Activated CD4-positive, alpha-beta T cell treated with anti-CD3 and anti-CD28 coated beads, Interleukin-2, amount 50 U/mL, for 16 hours (primary cell): ENCODE measurements around the gene APOBEC3F.
"Not testable (repeated sequence)": the region's sequence is repeated elsewhere in the genome, so short reads cannot be mapped to it uniquely, and the experiment has no call there.

ENCODE experiments used
- DNase-seq: peaks from one replicate; pipeline ENCODE4 v3.0.0-alpha.2; 2020

Gene APOBEC3F

GRCh38 chr22:39076155-39077025, 35.7 kb downstream of the APOBEC3F start:
- DNase-seq = not testable (repeated sequence)

DNA sequence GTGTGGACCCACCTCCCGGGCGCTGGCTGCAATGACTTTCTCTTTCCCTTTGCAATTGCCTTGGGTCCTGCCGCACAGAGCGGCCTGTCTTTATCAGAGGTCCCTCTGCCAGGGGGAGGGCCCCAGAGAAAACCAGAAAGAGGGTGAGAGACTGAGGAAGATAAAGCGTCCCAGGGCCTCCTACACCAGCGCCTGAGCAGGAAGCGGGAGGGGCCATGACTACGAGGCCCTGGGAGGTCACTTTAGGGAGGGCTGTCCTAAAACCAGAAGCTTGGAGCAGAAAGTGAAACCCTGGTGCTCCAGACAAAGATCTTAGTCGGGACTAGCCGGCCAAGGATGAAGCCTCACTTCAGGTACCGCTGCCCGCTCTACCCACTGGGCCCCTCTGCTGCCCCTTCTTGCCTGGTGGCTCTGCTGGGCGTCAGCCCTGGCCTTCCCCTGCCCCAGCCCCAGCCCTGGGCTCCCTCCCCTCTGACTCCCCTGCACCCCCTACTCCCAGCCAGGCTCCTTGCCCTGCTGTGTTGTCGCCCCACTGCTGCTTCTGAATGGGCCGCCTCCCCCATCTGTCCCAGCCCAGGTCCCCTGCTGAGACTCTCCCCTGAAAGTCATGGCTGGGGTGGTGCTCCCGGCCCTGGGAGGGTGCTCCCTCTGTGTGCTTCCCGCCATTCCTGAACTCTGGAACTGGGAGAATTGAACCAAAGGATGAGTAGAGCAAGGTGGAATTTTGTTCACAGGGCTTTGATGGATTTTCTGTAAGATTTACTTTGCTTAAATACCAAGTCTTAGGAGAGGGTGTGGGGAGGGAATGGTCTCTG, 36.6 kb downstream of the APOBEC3F start, which contains the start of gene APOBEC3G:
TSS of gene APOBEC3G (plus strand) at position 250 of the 815 bp plus-strand sequence. CDS start at position 337, 87 bp downstream.
- peak; percentile 70 for DNase-seq

DNA sequence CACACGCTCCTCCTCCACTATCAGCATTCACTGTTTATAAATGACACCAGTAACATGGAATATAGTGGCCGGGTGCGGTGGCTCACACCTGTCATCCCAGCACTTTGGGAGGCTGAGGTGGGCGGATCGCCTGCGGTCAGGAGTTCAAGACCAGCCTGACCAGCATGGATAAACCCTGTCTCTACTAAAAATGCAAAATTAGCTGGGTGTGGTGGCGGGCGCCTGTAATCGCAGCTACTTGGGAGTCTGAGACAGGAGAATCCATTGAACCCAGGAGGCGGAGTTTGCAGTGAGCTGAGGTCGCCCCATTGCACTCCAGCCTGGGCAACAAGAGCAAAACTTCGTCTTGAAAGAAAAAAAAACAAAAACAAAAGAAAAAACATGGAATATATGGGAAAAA, 37.2 kb downstream of the APOBEC3F start:
- DNase-seq = not testable (repeated sequence)

DNA sequence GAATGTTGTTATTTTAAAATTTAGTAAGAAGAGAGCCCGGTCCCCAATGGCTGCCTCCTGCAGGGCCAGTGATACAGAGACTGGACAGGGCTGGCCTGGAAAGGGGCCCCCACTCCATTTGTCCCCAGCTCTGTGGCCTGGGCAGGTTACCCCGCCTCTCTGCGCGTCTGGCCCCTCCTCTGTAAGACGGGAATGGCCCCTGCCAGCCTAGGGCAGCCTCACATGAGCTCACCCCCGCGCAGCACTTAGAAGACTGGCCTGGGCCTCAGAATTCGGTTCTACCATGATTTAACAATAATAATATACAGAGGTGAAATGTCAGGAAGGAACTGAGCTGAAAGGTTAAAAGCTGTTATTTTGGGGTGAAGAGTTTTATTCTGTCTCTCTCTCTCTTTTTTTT, 37.7 kb downstream of the APOBEC3F start:
- no peak for DNase-seq

DNA sequence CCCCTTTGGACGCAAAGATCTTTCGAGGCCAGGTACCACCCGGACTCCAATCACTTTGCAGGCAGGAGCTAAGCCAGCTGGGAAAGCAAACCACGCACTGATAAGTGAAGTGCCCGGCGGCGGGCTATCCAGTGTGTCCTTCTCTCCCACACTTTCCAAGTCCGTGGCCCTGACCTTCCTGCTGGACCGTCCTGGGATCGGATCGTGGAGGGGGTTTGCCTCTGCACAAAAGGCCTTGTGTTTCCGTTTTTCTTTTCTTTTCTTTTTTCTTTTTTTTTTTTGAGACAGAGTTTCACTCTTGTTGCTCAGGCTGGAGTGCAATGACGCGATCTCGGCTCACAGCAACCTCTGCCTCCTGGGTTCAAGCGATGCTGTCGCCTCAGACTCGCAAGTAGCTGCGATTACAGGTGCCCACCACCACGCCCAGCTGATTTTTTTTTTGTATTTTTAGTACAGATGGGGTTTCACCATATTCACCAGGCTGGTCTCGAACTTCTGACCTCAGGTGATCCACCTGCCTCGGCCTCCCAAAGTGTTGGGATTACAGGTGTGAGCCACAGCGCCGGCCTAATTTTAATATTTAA, 38.5 kb downstream of the APOBEC3F start:
- not testable (repeated sequence) for DNase-seq

GRCh38 chr22:39080052-39080762, 39.5 kb downstream of the APOBEC3F start:
- DNase-seq = no peak

- DNase-seq = no peak
Observed at GRCh38 chr22:39081016-39081415, 40.4 kb downstream of the APOBEC3F start.

DNA sequence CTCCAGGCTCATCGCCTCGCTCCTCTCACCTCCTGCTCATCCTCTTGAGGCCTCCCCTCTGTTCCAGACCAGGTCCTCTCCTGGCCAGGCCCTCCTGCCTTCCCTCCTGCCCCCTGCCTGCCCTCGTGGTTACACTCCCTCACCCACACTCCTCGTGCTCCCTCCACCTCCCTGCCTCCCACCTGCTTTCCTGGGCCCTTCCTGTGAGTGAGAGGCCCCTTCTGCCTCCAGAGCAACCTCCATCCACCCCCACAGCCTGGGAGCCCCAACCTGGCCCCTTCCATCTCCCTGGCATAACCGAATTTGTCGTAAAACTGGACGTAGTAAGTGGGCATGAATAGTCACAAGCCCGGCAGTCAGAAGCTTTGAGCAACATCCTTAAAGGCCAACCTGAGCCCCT, 40.9 kb downstream of the APOBEC3F start:
- no peak for DNase-seq

GRCh38 chr22:39083212-39084165, 42.8 kb downstream of the APOBEC3F start:
- DNase-seq = no peak

DNA sequence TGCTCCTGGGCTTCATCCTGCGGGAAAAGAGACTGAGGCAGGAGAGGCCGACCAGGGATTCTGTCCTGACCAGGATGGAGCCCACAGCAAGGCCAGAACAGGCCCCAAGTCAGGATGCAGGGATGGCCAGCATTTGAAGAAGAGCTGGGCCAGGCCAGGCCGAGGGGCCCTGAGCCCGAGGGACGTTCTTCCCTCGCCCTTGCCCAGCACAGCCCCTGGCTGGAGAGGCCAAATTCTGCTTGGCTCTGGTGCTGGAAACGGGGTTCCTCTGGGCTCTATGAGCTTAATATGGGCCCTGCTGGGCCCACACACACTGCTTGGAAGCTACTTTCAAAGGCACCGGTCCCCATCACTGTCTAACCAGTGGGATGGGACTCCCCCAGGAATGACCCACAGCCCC, 44.0 kb downstream of the APOBEC3F start:
- no peak for DNase-seq

- DNase-seq = no peak
Observed at GRCh38 chr22:39087098-39087497, 46.4 kb downstream of the APOBEC3F start.

DNA sequence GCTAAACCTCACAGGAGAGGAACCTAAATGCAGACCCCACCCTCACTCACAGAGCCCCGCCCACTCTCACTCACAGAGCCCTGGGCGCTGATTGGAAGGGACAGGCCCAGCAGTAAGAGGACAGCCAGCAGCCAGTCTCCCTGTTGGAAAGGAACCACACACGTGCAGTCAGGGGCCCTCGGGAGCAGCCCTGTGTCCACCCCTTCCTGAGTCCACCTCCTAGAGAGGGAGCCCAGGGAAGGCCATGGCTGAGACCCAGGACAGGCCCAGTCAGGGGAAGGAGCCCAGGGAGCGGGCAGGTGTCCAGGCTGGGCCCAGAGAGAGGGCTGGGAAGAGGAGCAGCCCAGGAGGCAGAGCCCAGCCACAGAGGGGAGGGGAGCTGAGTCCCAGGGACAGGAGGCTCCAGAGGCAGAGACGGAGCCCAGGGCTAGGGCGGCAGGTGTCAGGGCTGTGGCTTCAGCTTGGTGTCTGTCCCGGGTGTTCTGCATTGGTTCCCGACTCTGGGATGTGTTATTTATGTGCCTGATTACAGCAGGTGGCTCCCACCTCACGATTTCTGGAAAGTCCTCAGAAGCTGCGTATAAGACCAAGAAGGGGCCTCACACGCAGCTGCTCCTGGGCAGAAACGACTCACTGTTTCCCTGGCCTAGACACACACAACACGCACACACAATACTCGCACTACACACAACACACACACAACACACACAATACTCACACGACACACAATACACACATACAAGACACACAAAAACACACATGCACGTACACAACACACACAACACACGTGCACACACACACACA, 47.4 kb downstream of the APOBEC3F start:
- peak; percentile 38 for DNase-seq

- no peak for DNase-seq
Observed at GRCh38 chr22:39088685-39089032, 48.0 kb downstream of the APOBEC3F start.

GRCh38 chr22:39089928-39090327, 49.3 kb downstream of the APOBEC3F start:
- DNase-seq = no peak

DNA sequence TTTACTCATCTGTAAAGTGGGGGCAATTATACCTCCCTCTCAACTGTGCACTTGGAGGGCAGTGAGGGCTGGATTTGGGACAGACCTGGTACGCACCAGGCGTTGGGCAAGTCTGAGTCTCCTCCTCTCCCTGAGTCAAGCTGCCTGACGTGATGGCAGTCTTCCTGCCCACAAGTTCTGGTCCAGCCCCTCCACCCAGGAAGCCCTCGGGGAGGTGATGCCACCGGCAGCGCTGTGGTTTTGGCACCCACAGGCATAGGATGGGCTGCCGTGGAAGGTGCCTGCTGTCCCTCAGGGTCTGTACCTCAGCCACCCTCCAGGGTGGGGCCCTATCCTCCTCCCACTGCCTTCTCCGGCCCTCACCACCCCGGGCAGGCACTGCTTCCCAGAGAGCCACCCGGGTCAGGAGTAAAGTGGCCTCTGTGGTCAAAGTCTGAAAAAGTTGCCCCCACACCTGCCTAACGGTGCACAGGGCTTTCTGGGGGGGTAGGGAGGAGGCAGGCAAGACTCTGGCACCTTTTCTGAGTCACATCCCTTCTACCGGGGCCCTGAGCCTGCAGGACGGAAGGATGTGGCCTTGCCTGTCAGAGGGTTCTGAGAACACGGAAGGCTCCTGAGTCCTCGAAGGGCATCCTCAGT, 49.9 kb downstream of the APOBEC3F start:
- DNase-seq = peak; percentile 98

- DNase-seq = no peak
Observed at GRCh38 chr22:39091126-39092081, 50.7 kb downstream of the APOBEC3F start.

DNA sequence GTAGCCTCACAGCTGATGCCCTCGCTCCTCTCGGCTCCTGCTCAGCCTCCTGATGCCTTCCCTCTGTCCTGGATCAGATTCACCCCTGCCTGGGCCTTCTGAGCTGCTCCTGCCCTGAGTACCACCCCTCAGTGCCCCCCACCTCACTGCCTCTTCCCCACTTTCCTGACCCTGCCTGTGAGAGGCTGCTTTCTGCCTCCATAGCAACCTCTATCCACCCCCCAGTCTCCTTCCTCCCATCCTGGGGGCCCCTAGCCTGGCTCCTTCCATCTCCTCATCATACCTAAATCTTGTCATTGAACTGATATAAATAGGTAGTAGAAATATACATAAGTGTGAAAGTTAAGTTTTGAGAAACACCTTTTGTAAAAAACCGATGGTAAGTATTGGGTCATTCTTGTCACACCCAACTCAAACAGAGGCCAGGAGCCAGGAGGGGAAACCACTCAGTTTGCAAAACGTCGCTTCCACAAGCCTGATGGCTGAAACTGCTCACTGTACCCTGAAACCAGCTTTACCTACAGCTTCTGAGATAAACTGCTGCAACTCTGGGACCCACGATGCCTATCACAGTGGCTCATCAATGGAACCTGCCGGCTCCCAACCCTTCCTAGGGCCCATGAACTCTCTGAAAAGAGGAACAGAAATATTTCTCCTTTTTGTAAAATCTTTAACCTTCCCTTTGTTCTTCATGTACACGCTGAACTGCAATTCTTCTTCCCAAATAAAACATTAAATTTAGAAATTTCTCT, 51.6 kb downstream of the APOBEC3F start:
- peak; percentile 82 for DNase-seq

- DNase-seq = no peak
Observed at GRCh38 chr22:39094717-39095389, 54.2 kb downstream of the APOBEC3F start.
